CD14-positive monocyte (primary cell): ENCODE measurements around the gene IFI35. TPM values are rescaled to one million over a fixed set of nuclear protein-coding genes. Genes with fewer than 3 reads are reported as not detected.

ENCODE experiments used
- DNase-seq, 3 donors: peaks; one replicate each; pipeline ENCODE4 v3.0.0-alpha.2; 2011 to 2022
- H2AFZ ChIP-seq: 2 replicates; pipeline ENCODE4 v1.6.0; 2012; ENCODE audit warnings: mild to moderate bottlenecking, low read depth, low read length, inconsistent platforms; ENCODE audit not compliant: insufficient read depth, poor library complexity, severe bottlenecking
- H3K27ac ChIP-seq, 2 donors: 1 replicate in 1 of 2; 2 replicates in 1 of 2; pipeline ENCODE4 v1.5.1; 2012 to 2013; ENCODE audit warnings: low read length in 2 of 2, control low read depth in 1 of 2, inconsistent platforms in 1 of 2, low read depth in 1 of 2, mild to moderate bottlenecking in 1 of 2
- H3K27me3 ChIP-seq, 2 donors: one replicate each; pipeline versions ENCODE4 v1.6.0 to v1.6.1; 2011 to 2013; ENCODE audit warnings: low read length in 2 of 2; ENCODE audit not compliant: control insufficient read depth in 2 of 2, insufficient read depth in 2 of 2
- H3K36me3 ChIP-seq, 2 donors: replicated peaks in 1 of 2; 1 replicate in 1 of 2; 2 replicates in 1 of 2; pipeline versions ENCODE4 v1.5.1 to v1.6.1; 2012 to 2013; ENCODE audit warnings: low read length in 2 of 2, control low read depth in 1 of 2, inconsistent platforms in 1 of 2, mild to moderate bottlenecking in 1 of 2; ENCODE audit not compliant: insufficient read depth in 2 of 2, control insufficient read depth in 1 of 2
- H3K4me1 ChIP-seq, 2 donors: 1 replicate in 1 of 2; 2 replicates in 1 of 2; pipeline versions ENCODE4 v1.5.1 to v1.6.1; 2012 to 2013; ENCODE audit warnings: low read length in 2 of 2, control low read depth in 1 of 2, inconsistent platforms in 1 of 2, mild to moderate bottlenecking in 1 of 2, moderate library complexity in 1 of 2; ENCODE audit not compliant: insufficient read depth in 2 of 2, control insufficient read depth in 1 of 2
- H3K4me2 ChIP-seq: replicated peaks from 2 replicates; pipeline ENCODE3; 2012; ENCODE audit warnings: low read length, moderate library complexity, mild to moderate bottlenecking; ENCODE audit not compliant: poor library complexity, severe bottlenecking; ENCODE audit errors: extremely low read depth
- H3K4me3 ChIP-seq, 3 experiments: fragments of 200-600 bp in 1 of 3; sonication (generic) in 1 of 3; replicated peaks in 1 of 3; 1 replicate in 2 of 3; 2 replicates in 1 of 3; pipeline ENCODE4 v1.5.1; 2011 to 2013; ENCODE audit warnings: low read length in 3 of 3, mild to moderate bottlenecking in 3 of 3, control low read depth in 2 of 3, low read depth in 2 of 3, inconsistent platforms in 1 of 3, moderate library complexity in 1 of 3
- H3K79me2 ChIP-seq: 2 replicates; pipeline ENCODE4 v1.6.0; 2012; ENCODE audit warnings: mild to moderate bottlenecking, control low read depth, inconsistent platforms, low read length, moderate library complexity; ENCODE audit not compliant: insufficient read depth
- H3K9ac ChIP-seq: 2 replicates; pipeline ENCODE4 v1.6.0; 2017; ENCODE audit warnings: low read length, mild to moderate bottlenecking; ENCODE audit not compliant: insufficient read depth, poor library complexity, severe bottlenecking
- H3K9me3 ChIP-seq, 2 donors: replicated peaks in 1 of 2; 1 replicate in 1 of 2; 2 replicates in 1 of 2; pipeline versions ENCODE4 v1.5.1 to v1.6.1; 2012 to 2013; ENCODE audit warnings: low read length in 2 of 2, control low read depth in 1 of 2; ENCODE audit not compliant: control insufficient read depth in 1 of 2, insufficient read depth in 1 of 2
- H4K20me1 ChIP-seq: 2 replicates; pipeline ENCODE4 v1.6.0; 2012; ENCODE audit warnings: mild to moderate bottlenecking, low read length, control low read depth, moderate library complexity; ENCODE audit not compliant: insufficient read depth
- H3K27ac Mint-ChIP-seq, 7 donors: one replicate each; pipeline ENCODE4 v1.8.0; 2020; ENCODE audit warnings: mild to moderate bottlenecking in 7 of 7, mixed read lengths in 7 of 7, moderate library complexity in 6 of 7, inconsistent platforms in 2 of 7
- H3K27me3 Mint-ChIP-seq, 3 donors: one replicate each; pipeline ENCODE4 v1.8.0; 2021 to 2022; ENCODE audit warnings: low read depth in 3 of 3, mild to moderate bottlenecking in 3 of 3, mixed read lengths in 3 of 3, moderate library complexity in 3 of 3, inconsistent platforms in 1 of 3
- H3K36me3 Mint-ChIP-seq, 2 donors: one replicate each; pipeline ENCODE4 v1.8.0; 2020; ENCODE audit warnings: mixed read lengths in 2 of 2, inconsistent platforms in 1 of 2, mild to moderate bottlenecking in 1 of 2
- H3K4me1 Mint-ChIP-seq: one replicate; pipeline ENCODE4 v1.8.0; 2020; ENCODE audit warnings: mild to moderate bottlenecking, mixed read lengths
- H3K4me3 Mint-ChIP-seq, 2 donors: one replicate each; pipeline ENCODE4 v1.8.0; 2020; ENCODE audit warnings: mild to moderate bottlenecking in 2 of 2, mixed read lengths in 2 of 2, moderate library complexity in 1 of 2
- H3K9me3 Mint-ChIP-seq, 7 donors: one replicate each; pipeline ENCODE4 v1.8.0; 2020 to 2022; ENCODE audit warnings: mixed read lengths in 7 of 7, mild to moderate bottlenecking in 6 of 7, moderate library complexity in 6 of 7, inconsistent platforms in 2 of 7
- CTCF ChIP-seq: fragments of 200-600 bp; IDR thresholded peaks from one replicate; pipeline ENCODE4 v1.8.0; 2022; ENCODE audit warnings: antibody characterized with exemption, mild to moderate bottlenecking
- WGBS: methylation state at CpG from one replicate; pipeline ENCODE4 v1.1.5; 2013; ENCODE audit warnings: missing lambda C conversion rate; ENCODE audit not compliant: insufficient coverage; 5-methylcytosine and 5-hydroxymethylcytosine counted together
- intact Hi-C, 2 donors: fragments of 100-400 bp; cut with micrococcal nuclease; formaldehyde crosslinking; loops; one replicate each; pipeline versions ENCODE4 v1.15.0 to v1.15.1; 2023
- polyA plus RNA-seq, 3 donors: library from polyadenylated mRNA; depleted of rRNA in 1 of 3; unstranded in 2 of 3; stranded (reverse) in 1 of 3; fragments of 300-500 nt in 2 of 3; fragments of >200 nt in 1 of 3; fragmentation: Illumina TruSeq in 2 of 3; gene quantifications; 1 replicate in 2 of 3; 2 replicates in 1 of 3; pipeline ENCODE4 v1.2.3, GENCODE V29; 2012 to 2021

IFI35 gene
- polyA plus RNA-seq, 3 donors: 76.9 to 152 (median 106) TPM

- H3K27me3 Mint-ChIP-seq: peaks cover 0 to 3% (median 0%) of the 10 kb centered on the region in 3 donors
- Histone ChIP-seq H4K20me1 (peaks cover 39% of the 10 kb centered on the region), H3K4me2 (peak overlapping the region; percentile 90), H2AFZ (peak overlapping the region; percentile 65), H3K79me2 (peaks cover 33% of the 10 kb centered on the region), H3K4me1 (peaks cover 46 to 49% of the 10 kb centered on the region in 2 donors), H3K9me3 (no peaks in the 10 kb centered on the region), H3K9ac (no peak overlapping the region), H3K27ac (peak overlapping the region; percentile 67 to 94), H3K36me3 (peaks cover 27 to 50% of the 10 kb centered on the region in 2 donors), H3K4me3 (peak overlapping the region in 2 of 3 experiments; percentile 4 to 99), H3K27me3 (no peaks in the 10 kb centered on the region)
- WGBS: no CpG with 5 or more reads among the region's 5 CpGs
- H3K36me3 Mint-ChIP-seq: peaks cover 49 to 58% of the 10 kb centered on the region in 2 donors
- H3K4me1 Mint-ChIP-seq: peaks cover 45% of the 10 kb centered on the region
- H3K27ac Mint-ChIP-seq: peak overlapping the region; percentile 91 to 99 (median 99)
- no peak for DNase-seq
- intact Hi-C loops: loop anchor here (5.0 to 10.0 kb wide), 3 partner anchors 153 to 430 kb away; partner anchors contain the start of genes AOC2 (in 2 of the 2) and MLX (in 1 of the 2)
- peak overlapping the region; percentile 91 to 99 for H3K4me3 Mint-ChIP-seq
- no peaks in the 10 kb centered on the region for H3K9me3 Mint-ChIP-seq
- no peak for TF ChIP-seq CTCF
These were observed 9.1 kb upstream of the IFI35 start for GRCh38 chr17:42997390-42997983.

GRCh38 chr17:42997984-42998938 is 8.3 kb upstream of the IFI35 start, which contains the start of gene RPL27:
Gene RPL27, plus strand, starts transcription at chr17:42998419. Its CDS starts 332 bp downstream, at chr17:42998751.
- Mint-ChIP-seq H3K9me3 (no peaks in the 10 kb centered on the region), H3K4me3 (peak within 1 kb of the TSS; percentile 91 to 99), H3K27me3 (peaks cover 0 to 3% (median 0%) of the 10 kb centered on the region in 3 donors), H3K27ac (peak within 1 kb of the TSS; percentile 96 to 99 (median 99)), H3K36me3 (peaks cover 50 to 58% of the 10 kb centered on the region in 2 donors), H3K4me1 (peaks cover 45% of the 10 kb centered on the region)
- Histone ChIP-seq H3K9me3 (no peaks in the 10 kb centered on the region), H3K4me1 (peaks cover 47 to 50% of the 10 kb centered on the region in 2 donors), H3K9ac (peak within 1 kb of the TSS; percentile 99), H4K20me1 (peaks cover 39% of the 10 kb centered on the region), H2AFZ (peak within 1 kb of the TSS; percentile 88), H3K27ac (peak within 1 kb of the TSS; percentile 94 to 99), H3K27me3 (no peaks in the 10 kb centered on the region), H3K4me3 (peak within 1 kb of the TSS; percentile 71 to 99 (median 76)), H3K79me2 (peaks cover 38% of the 10 kb centered on the region), H3K4me2 (peak within 1 kb of the TSS; percentile 90), H3K36me3 (peaks cover 28 to 50% of the 10 kb centered on the region in 2 donors)
- TF ChIP-seq CTCF: peak; percentile 95
- intact Hi-C loops: loop anchor here (5.0 to 10.0 kb wide), 3 partner anchors 153 to 431 kb away; partner anchors contain the start of genes AOC2 (in 2 of the 2) and MLX (in 1 of the 2)
- peak; percentile 99 to 100 (median 99) for DNase-seq
- under 1% methylated on average over 43 of the region's 49 CpGs for WGBS
